GM10266 (cell line): ENCODE results near the gene PWWP3B.
"Not testable (repeated sequence)": the region's sequence is repeated elsewhere in the genome, so short reads cannot be mapped to it uniquely, and the experiment has no call there.

Experiments used
- DNase-seq: peaks from one replicate; pipeline ENCODE4 v3.0.0; 2012; ENCODE audit errors: extremely low spot score
- TF ChIP-seq, protein P1 (sequence below): IDR thresholded peaks from 2 replicates; pipeline ENCODE4 v1.5.1; 2012; ENCODE audit warnings: mild to moderate bottlenecking, low read depth; ENCODE audit not compliant: control insufficient read depth, insufficient read depth; ENCODE audit errors: missing control alignments

PWWP3B gene

DNA sequence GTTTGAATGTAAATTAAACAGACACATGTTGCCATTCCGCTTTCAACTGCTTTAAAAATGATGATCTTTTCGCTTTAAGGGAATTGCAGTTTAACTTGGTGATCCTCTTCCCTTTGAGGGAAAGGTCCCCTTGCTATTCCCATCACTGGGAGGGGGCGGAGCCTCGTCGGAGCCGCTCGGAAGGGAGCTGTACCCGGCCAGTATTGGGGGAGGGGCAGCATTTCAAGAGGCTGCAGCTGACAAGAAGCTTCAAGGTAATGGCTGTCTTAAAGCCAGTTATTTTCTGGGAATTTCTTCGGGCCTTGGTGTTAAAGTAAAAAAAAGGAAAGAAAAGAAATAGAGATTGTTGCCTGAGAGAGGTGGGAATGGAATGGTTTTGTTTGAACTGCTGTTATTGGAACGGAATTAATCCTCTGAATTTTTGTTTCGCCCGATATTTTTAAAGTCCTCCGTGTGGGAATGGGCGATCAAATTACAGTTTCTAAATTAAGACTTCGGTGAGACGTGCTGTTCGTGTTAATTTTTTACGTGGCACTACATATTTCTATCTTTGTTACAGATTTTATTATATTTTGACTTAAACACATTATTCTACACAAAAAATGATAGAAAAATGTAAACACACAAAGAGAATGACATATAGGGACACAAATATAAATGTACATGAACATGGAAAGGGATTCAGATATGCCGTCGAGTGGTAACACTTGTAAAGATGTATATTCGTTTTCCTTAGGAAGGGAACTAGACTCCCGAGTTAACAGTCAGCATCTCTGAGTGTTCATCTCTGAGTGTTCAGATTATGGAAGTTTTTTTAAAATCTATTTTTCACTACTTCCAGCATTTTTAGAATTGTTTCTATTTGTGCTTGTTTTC, 9.2 kb downstream of the PWWP3B start:
- no peak for DNase-seq
- TF ChIP-seq, protein P1, sequence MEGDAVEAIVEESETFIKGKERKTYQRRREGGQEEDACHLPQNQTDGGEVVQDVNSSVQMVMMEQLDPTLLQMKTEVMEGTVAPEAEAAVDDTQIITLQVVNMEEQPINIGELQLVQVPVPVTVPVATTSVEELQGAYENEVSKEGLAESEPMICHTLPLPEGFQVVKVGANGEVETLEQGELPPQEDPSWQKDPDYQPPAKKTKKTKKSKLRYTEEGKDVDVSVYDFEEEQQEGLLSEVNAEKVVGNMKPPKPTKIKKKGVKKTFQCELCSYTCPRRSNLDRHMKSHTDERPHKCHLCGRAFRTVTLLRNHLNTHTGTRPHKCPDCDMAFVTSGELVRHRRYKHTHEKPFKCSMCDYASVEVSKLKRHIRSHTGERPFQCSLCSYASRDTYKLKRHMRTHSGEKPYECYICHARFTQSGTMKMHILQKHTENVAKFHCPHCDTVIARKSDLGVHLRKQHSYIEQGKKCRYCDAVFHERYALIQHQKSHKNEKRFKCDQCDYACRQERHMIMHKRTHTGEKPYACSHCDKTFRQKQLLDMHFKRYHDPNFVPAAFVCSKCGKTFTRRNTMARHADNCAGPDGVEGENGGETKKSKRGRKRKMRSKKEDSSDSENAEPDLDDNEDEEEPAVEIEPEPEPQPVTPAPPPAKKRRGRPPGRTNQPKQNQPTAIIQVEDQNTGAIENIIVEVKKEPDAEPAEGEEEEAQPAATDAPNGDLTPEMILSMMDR = no peak

DNA sequence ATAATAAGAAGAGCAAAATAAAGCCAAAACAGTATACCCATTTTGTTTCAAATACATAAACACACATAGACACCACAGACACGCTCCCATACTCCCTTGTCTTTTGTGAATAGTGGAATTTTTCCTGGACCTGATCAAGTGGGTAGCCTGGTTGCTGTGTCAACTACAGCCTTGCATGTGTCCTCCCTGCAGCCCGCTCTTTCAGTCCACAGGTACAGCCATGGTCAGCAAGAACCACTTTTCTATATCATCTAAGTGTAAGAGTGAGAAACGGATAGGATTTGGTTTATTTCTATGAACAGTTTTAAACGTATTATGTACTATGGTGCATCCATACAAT, 9.8 kb downstream of the PWWP3B start:
- TF ChIP-seq, protein P1 = no peak
- no peak for DNase-seq

DNA sequence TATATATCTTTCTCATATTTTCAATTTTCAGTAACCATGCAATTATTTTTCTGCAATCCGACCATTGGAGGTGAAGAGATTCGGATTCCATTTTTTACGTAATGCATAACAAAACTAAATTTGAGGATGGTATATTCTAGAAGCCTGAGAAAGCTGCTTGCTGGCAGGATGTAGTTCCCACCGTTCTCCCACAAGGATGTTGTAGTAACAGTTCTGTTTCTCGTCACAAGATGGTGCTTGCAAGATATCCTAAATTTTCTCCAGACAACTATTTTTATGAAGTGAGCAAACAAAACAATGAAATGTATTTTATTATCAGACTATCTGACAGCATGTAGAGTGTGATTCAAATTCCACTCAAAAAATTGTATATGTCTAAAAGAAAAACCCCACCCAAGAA, 10.7 kb downstream of the PWWP3B start:
- DNase-seq = no peak
- TF ChIP-seq, protein P1 = no peak

DNA sequence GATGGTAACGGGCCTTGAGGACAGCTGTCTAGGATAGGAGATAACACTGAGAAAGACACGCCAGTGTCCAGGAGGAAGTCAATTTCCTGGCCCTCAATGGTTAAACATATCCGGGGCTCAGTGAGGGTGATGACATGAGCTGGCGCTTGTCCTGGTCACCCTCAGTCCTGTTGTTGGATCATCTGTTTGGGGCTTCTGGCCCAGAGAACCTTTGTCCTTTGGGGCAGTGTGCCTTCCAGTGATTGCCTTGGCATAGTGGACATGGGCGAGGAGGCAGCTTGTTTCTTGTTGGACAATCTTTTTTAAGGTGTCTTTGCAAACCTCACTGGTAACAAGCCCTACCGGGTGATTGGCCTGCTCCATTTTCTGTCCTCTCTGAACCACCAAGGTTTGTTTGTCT, 15.6 kb downstream of the PWWP3B start:
- not testable (repeated sequence) for DNase-seq

DNA sequence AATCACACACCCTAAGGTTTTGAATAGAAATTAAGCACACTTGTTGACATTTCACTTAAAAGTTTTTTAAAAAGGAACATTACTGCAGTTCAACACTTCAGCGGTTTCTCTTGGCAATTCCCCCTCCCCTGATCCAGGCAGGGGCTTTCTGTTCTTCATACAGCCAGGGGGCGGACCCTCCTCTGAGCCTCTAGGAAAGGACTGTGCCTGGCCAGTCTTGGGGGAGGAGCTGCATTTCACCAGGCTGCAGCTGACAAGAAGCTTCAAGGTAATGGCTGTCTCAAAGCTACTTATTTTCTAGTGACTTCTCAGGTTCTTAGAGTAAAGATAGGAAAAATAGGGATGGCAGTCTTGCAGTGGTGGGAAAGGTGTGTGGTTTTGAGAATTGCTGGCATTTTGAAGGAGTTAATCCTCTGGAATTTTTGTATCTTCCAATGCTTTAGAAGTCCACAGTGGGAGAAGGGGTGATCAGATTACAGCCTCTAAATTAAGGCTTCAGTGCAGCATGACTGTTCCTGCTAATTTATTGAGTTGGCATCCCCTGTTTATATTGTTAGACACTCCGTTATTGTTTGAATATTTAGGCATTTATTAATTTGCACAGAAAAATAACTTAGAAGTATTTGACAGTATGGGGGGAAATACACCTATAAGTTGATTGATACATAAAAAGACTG, 33.5 kb downstream of the PWWP3B start:
- DNase-seq = no peak

DNA sequence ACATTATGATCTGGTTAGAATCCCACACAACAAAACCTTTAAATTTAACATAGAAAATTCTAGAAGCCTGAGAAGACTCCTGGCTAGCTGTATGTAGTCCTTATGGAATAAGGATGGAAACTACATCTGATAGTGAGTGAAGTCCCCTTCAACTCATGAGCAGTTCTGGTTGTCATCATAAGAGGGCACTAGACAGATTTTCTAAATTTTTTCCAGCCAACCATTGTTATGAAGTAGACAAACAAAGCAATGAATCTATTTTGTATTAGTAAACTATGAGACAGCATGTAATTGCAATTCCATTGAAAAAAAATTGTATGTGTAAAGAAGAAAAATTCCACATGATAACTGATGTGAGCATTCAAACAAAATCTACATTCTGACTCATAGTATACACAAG, 35.2 kb downstream of the PWWP3B start:
- no peak for DNase-seq
- TF ChIP-seq, protein P1 = no peak

More for the DNA sequence above, 33.5 kb downstream of the PWWP3B start:
- TF ChIP-seq, protein P1 = no peak

DNA sequence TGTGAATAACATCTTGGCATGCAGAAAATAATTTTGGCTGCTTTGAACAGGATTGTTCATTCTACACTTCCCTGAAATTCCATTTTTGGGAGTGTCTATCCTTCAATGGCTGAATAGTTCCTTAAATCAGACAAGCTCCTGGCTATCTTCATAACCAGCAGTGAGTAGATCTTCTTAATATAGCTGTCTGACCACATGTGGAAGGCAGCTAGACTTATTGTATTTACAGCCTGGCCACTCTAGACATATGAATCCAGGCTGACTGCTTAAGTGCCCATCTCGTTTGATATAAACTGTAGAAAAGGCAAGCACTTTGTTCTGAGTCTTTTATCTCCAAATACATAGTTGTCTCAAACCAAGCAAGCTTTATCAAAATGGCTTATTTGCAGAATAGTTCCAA, 40.0 kb downstream of the PWWP3B start:
- TF ChIP-seq, protein P1 = no peak
- DNase-seq = no peak
